CD8-positive, alpha-beta memory T cell (primary cell): Measurements from ENCODE around the gene TNF. TPM values are rescaled to one million over a fixed set of nuclear protein-coding genes. Genes with fewer than 3 reads are reported as not detected.

ENCODE experiments used
- CTCF ChIA-PET: fragments of 350-600 bp; sonication (Branson Sonifier 250); formaldehyde crosslinking; loops from one replicate; lab custom pipeline; 2021; ENCODE audit warnings: antibody characterized with exemption; lab: Charles Lee
- POLR2A ChIA-PET: fragments of 350-600 bp; sonication (Branson Sonifier 250); formaldehyde crosslinking; loops from one replicate; lab custom pipeline; 2021; ENCODE audit warnings: antibody characterized with exemption; lab: Charles Lee
- DNase-seq, 5 donors: peaks; one replicate each; pipeline versions ENCODE4 v3.0.0 to v3.0.0-alpha.2; 2020 to 2022; ENCODE audit warnings: mixed read lengths in 1 of 5
- H3K27ac ChIP-seq: one replicate; pipeline ENCODE4 v1.7.0; 2013; ENCODE audit warnings: low read depth, mild to moderate bottlenecking, low read length, moderate library complexity
- H3K27me3 ChIP-seq: 2 replicates; pipeline ENCODE4 v1.7.0; 2013; ENCODE audit warnings: low read length, mild to moderate bottlenecking; ENCODE audit not compliant: insufficient read depth, poor library complexity, severe bottlenecking
- H3K36me3 ChIP-seq: 2 replicates; pipeline ENCODE4 v1.7.0; 2013; ENCODE audit warnings: mild to moderate bottlenecking, low read length, moderate library complexity; ENCODE audit not compliant: insufficient read depth
- H3K4me1 ChIP-seq: 2 replicates; pipeline ENCODE4 v1.7.0; 2013; ENCODE audit warnings: mild to moderate bottlenecking, low read length, moderate library complexity; ENCODE audit not compliant: insufficient read depth
- H3K4me3 ChIP-seq: 2 replicates; pipeline ENCODE4 v1.7.0; 2013; ENCODE audit warnings: mild to moderate bottlenecking, low read length
- H3K9me3 ChIP-seq: 2 replicates; pipeline ENCODE4 v1.7.0; 2013; ENCODE audit warnings: mild to moderate bottlenecking, low read length
- H3K27ac Mint-ChIP-seq, 8 donors: one replicate each; pipeline ENCODE4 v1.8.0; 2020 to 2021; ENCODE audit warnings: mixed read lengths in 8 of 8, mild to moderate bottlenecking in 6 of 8, inconsistent platforms in 3 of 8, moderate library complexity in 3 of 8
- H3K27me3 Mint-ChIP-seq, 2 donors: one replicate each; pipeline ENCODE4 v1.8.0; 2020 to 2021; ENCODE audit warnings: mixed read lengths in 2 of 2, mild to moderate bottlenecking in 1 of 2, moderate library complexity in 1 of 2
- H3K36me3 Mint-ChIP-seq, 3 donors: one replicate each; pipeline ENCODE4 v1.8.0; 2020 to 2021; ENCODE audit warnings: mixed read lengths in 3 of 3, inconsistent platforms in 1 of 3, mild to moderate bottlenecking in 1 of 3
- H3K4me1 Mint-ChIP-seq, 3 donors: one replicate each; pipeline ENCODE4 v1.8.0; 2020 to 2021; ENCODE audit warnings: mixed read lengths in 3 of 3, inconsistent platforms in 1 of 3, mild to moderate bottlenecking in 1 of 3
- H3K4me3 Mint-ChIP-seq, 7 donors: one replicate each; pipeline ENCODE4 v1.8.0; 2020 to 2021; ENCODE audit warnings: mixed read lengths in 7 of 7, mild to moderate bottlenecking in 6 of 7, moderate library complexity in 4 of 7, inconsistent platforms in 2 of 7
- H3K9me3 Mint-ChIP-seq, 5 donors: one replicate each; pipeline ENCODE4 v1.8.0; 2020 to 2022; ENCODE audit warnings: mixed read lengths in 5 of 5, mild to moderate bottlenecking in 3 of 5, moderate library complexity in 2 of 5, inconsistent platforms in 1 of 5
- polyA plus RNA-seq: library from polyadenylated mRNA; unstranded; fragments of 300-500 nt; fragmentation: Illumina TruSeq; gene quantifications from one replicate; pipeline ENCODE4 v1.2.3, GENCODE V29; 2021
- total RNA-seq, 2 experiments: library from RNA; stranded (reverse); gene quantifications; one replicate each; pipeline ENCODE4 v1.2.3, GENCODE V29; 2021

Gene TNF
- total and polyA plus RNA-seq, 3 experiments from 2014 or later: 7.9 to 215 (median 207) TPM

DNA sequence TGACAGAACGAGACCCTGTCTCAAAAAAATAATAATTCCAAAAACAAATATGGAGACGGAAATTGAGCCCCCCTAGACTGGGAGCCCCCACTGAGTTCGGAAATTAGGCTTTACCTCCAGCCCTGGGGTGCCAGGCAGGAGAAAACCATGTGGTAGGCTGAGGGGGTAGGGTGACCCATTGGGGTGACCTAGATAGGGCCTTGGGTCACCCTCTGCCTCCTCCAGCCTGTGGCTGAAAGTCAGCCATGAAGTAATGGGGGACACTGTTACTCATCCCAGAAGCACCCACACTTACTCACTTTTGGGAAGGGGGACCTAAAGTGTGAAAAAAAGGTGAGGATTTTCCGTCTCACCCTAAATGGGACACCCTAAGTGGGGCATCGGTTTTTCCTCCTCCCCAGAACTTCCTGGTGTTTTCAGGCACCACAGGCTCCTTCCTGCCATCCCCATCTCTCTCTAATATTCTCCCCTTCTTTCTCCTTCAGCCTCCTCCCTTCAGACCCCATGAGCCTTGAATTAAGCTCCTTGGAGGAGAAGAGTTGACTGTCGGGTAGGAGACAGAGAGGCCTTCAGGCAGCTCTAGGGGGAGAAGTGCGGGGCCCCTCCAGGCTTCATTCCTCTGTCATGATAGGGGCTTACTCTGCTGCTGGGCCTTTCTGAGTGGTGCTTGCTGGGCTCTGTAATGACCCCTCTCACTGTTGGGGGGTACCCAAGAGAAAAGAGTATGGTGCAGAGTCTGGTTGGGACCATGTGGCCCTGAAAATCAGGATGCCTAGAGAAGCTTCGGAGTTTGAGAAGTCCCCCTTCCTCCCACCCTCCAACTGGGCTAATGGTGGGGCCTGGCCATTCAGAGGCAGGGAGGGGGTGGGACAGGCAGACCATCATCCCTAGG, 4.4 kb downstream of the TNF start:
- peak overlapping the region; percentile 93 for H3K4me3 ChIP-seq
- peak overlapping the region; percentile 87 to 100 (median 96) for H3K27ac Mint-ChIP-seq
- H3K36me3 ChIP-seq: peaks cover 5% of the 10 kb centered on the region
- DNase-seq: peak in 1 of 5 donors; percentile 41
- H3K9me3 Mint-ChIP-seq: no peaks in the 10 kb centered on the region
- ChIA-PET POLR2A (interaction anchor here (0.6 to 7.6 kb wide), 9 partner anchors 9 to 251 kb away, joined by 3 to 91 read pairs (median 7); partner anchors contain the start of gene NCR3), CTCF (interaction anchor here (0.6 to 19.7 kb wide), 10 partner anchors 12 to 982 kb away, joined by 3 to 692 read pairs (median 5); partner anchors contain the start of genes ATP6V1G2, DDX39B, LST1 and LTA)
- H3K9me3 ChIP-seq: no peaks in the 10 kb centered on the region
- H3K4me3 Mint-ChIP-seq: peak overlapping the region; percentile 98 to 100 (median 100)
- H3K27ac ChIP-seq: peak overlapping the region; percentile 85
- no peaks in the 10 kb centered on the region for H3K27me3 Mint-ChIP-seq
- H3K27me3 ChIP-seq: no peaks in the 10 kb centered on the region
- peaks cover 74 to 88% (median 80%) of the 10 kb centered on the region in 3 donors for H3K4me1 Mint-ChIP-seq
- H3K36me3 Mint-ChIP-seq: peaks cover 14 to 60% (median 16%) of the 10 kb centered on the region in 3 donors
- H3K4me1 ChIP-seq: peaks cover 77% of the 10 kb centered on the region

- H3K27me3 Mint-ChIP-seq: peaks cover 0 to under 1% of the 10 kb centered on the region in 2 donors
- no peaks in the 10 kb centered on the region for H3K9me3 Mint-ChIP-seq
- peaks cover 70 to 88% (median 80%) of the 10 kb centered on the region in 3 donors for H3K4me1 Mint-ChIP-seq
- peaks cover 5% of the 10 kb centered on the region for H3K36me3 ChIP-seq
- CTCF ChIA-PET: interaction anchor here (0.6 to 19.7 kb wide), 13 partner anchors 12 to 983 kb away, joined by 3 to 692 read pairs (median 4); partner anchors contain the start of genes ATP6V1G2, DDX39B, LST1 and LTA
- DNase-seq: no peak
- peak overlapping the region; percentile 85 for H3K27ac ChIP-seq
- no peaks in the 10 kb centered on the region for H3K27me3 ChIP-seq
- peak overlapping the region; percentile 87 to 100 (median 96) for H3K27ac Mint-ChIP-seq
- peaks cover 14 to 59% (median 16%) of the 10 kb centered on the region in 3 donors for H3K36me3 Mint-ChIP-seq
- H3K4me1 ChIP-seq: peaks cover 77% of the 10 kb centered on the region
- peak overlapping the region; percentile 93 for H3K4me3 ChIP-seq
- POLR2A ChIA-PET: interaction anchor here (0.6 to 7.6 kb wide), 11 partner anchors 10 to 250 kb away, joined by 3 to 91 read pairs (median 9); partner anchors contain the start of genes DDX39B and NCR3
- no peaks in the 10 kb centered on the region for H3K9me3 ChIP-seq
- peak overlapping the region; percentile 98 to 100 (median 99) for H3K4me3 Mint-ChIP-seq
These were observed 5.0 kb downstream of the TNF start for GRCh38 chr6:31580438-31580740.

DNA sequence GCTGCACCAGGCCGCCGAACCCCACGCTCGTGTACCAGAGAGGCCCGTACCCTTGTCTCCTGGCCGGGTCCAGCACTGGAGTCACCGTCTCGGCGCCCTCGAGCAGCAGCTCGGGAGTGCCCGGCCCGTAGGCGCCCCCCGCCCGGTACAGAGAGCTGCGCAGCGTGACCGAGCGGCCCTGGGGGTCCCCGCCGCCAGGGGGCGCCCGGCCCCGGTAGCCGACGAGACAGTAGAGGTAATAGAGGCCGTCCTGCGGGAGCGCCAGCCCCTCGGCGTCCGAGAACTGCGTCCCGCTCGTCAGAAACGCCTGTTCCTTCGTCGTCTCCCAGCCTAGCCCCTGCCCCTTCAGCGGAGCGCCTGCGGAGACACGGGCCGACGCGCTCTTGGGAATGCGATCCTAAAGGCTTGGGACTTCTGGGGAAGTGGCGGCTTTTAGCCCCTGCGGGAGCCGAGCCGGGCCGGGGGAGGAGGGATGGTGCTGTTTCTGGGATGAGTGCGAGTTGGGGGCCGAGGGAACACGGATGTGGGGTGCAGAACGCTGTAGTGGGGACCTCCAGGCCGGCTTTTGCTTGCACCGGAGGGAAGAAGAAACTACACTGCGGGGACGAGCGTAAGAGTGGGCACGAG, 5.6 kb downstream of the TNF start:
- H3K27ac ChIP-seq: peak overlapping the region; percentile 85
- peaks cover 16 to 55% (median 18%) of the 10 kb centered on the region in 3 donors for H3K36me3 Mint-ChIP-seq
- H3K4me1 ChIP-seq: peaks cover 80% of the 10 kb centered on the region
- H3K9me3 Mint-ChIP-seq: no peaks in the 10 kb centered on the region
- peak; percentile 83 to 91 (median 87) for DNase-seq
- ChIA-PET CTCF (interaction anchor here (0.6 to 19.7 kb wide), 13 partner anchors 11 to 984 kb away, joined by 3 to 692 read pairs (median 4); partner anchors contain the start of genes ATP6V1G2, DDX39B, LST1 and LTA), POLR2A (interaction anchor here (0.7 to 7.6 kb wide), 12 partner anchors 10 to 86 kb away, joined by 3 to 91 read pairs (median 8); partner anchors contain the start of genes DDX39B and NCR3)
- H3K4me3 ChIP-seq: peak overlapping the region; percentile 93
- H3K36me3 ChIP-seq: peaks cover 5% of the 10 kb centered on the region
- peak overlapping the region; percentile 98 to 100 (median 99) for H3K4me3 Mint-ChIP-seq
- peak overlapping the region; percentile 87 to 100 (median 96) for H3K27ac Mint-ChIP-seq
- H3K4me1 Mint-ChIP-seq: peaks cover 70 to 88% (median 80%) of the 10 kb centered on the region in 3 donors
- peaks cover 0 to 1% of the 10 kb centered on the region in 2 donors for H3K27me3 Mint-ChIP-seq
- no peaks in the 10 kb centered on the region for H3K9me3 ChIP-seq
- H3K27me3 ChIP-seq: no peaks in the 10 kb centered on the region

- peaks cover 15 to 49% (median 18%) of the 10 kb centered on the region in 3 donors for H3K36me3 Mint-ChIP-seq
- CTCF ChIA-PET: interaction anchor here (1.2 to 22.0 kb wide), 7 partner anchors 0 to 248 kb away, joined by 3 to 692 read pairs (median 5); partner anchors contain the start of genes ATP6V1G2, DDX39B, LST1 and LTA
These were observed 6.3 kb downstream of the TNF start for GRCh38 chr6:31581434-31582229.

GRCh38 chr6:31582230-31582643, 6.9 kb downstream of the TNF start, which contains the start of gene LTB:
Gene LTB, minus strand, starts transcription at chr6:31582424. Its CDS starts 7 bp downstream, at chr6:31582417.
- Histone ChIP-seq H3K36me3 (peaks cover 3% of the 10 kb centered on the region), H3K9me3 (no peaks in the 10 kb centered on the region), H3K4me3 (peak within 1 kb of the TSS; percentile 93), H3K27me3 (no peaks in the 10 kb centered on the region), H3K27ac (peak within 1 kb of the TSS; percentile 85), H3K4me1 (peaks cover 80% of the 10 kb centered on the region)
- DNase-seq: peak; percentile 34 to 84 (median 60)
- ChIA-PET CTCF (interaction anchor here (1.2 to 22.0 kb wide), 5 partner anchors 1 to 85 kb away, joined by 3 to 692 read pairs (median 576); partner anchors contain the start of genes ATP6V1G2, DDX39B, LST1 and LTA), POLR2A (interaction anchor here (0.6 to 7.6 kb wide), 11 partner anchors 8 to 1389 kb away, joined by 3 to 91 read pairs (median 5); partner anchors contain the start of genes C6orf47, DDX39B and NCR3)
- H3K9me3 Mint-ChIP-seq: no peaks in the 10 kb centered on the region
- peak within 1 kb of the TSS; percentile 98 to 100 (median 99) for H3K4me3 Mint-ChIP-seq
- peaks cover 0 to 1% of the 10 kb centered on the region in 2 donors for H3K27me3 Mint-ChIP-seq
- peaks cover 70 to 88% (median 80%) of the 10 kb centered on the region in 3 donors for H3K4me1 Mint-ChIP-seq
- H3K27ac Mint-ChIP-seq: peak within 1 kb of the TSS; percentile 87 to 100 (median 96)
- H3K36me3 Mint-ChIP-seq: peaks cover 9 to 43% (median 18%) of the 10 kb centered on the region in 3 donors

More at GRCh38 chr6:31581434-31582229, 6.3 kb downstream of the TNF start:
- peaks cover 70 to 88% (median 80%) of the 10 kb centered on the region in 3 donors for H3K4me1 Mint-ChIP-seq
- Histone ChIP-seq H3K36me3 (peaks cover 5% of the 10 kb centered on the region), H3K27me3 (no peaks in the 10 kb centered on the region), H3K4me1 (peaks cover 80% of the 10 kb centered on the region), H3K4me3 (peak overlapping the region; percentile 93), H3K27ac (peak overlapping the region; percentile 85), H3K9me3 (no peaks in the 10 kb centered on the region)
- H3K27me3 Mint-ChIP-seq: peaks cover 0 to 1% of the 10 kb centered on the region in 2 donors
- H3K27ac Mint-ChIP-seq: peak overlapping the region; percentile 87 to 100 (median 96)
- POLR2A ChIA-PET: interaction anchor here (0.6 to 7.6 kb wide), 12 partner anchors 9 to 1390 kb away, joined by 3 to 91 read pairs (median 4); partner anchors contain the start of genes C6orf47, DDX39B and NCR3
- DNase-seq: peak in 1 of 5 donors; percentile 39
- H3K9me3 Mint-ChIP-seq: no peaks in the 10 kb centered on the region
- peak overlapping the region; percentile 98 to 100 (median 99) for H3K4me3 Mint-ChIP-seq

GRCh38 chr6:31585491-31585890, 10.1 kb downstream of the TNF start:
- no peaks in the 10 kb centered on the region for H3K27me3 ChIP-seq
- peak overlapping the region; percentile 40 for H3K4me3 ChIP-seq
- H3K27ac ChIP-seq: peak overlapping the region; percentile 29
- H3K4me1 ChIP-seq: peaks cover 74% of the 10 kb centered on the region
- Mint-ChIP-seq H3K27ac (peak overlapping the region; percentile 87 to 99 (median 96)), H3K4me3 (peak overlapping the region; percentile 62 to 90 (median 83)), H3K27me3 (peaks cover 0 to 1% of the 10 kb centered on the region in 2 donors), H3K36me3 (peaks cover 12 to 27% (median 14%) of the 10 kb centered on the region in 3 donors), H3K9me3 (no peaks in the 10 kb centered on the region), H3K4me1 (peaks cover 65 to 88% (median 76%) of the 10 kb centered on the region in 3 donors)
- H3K36me3 ChIP-seq: no peaks in the 10 kb centered on the region
- peak in 3 of 5 donors; percentile 46 to 65 (median 53) for DNase-seq
- ChIA-PET POLR2A (interaction anchor here (0.8 to 7.4 kb wide), 4 partner anchors 9 to 34 kb away, joined by 3 to 91 read pairs (median 5); no protein-coding TSS in a partner anchor), CTCF (interaction anchor here (1.5 to 22.0 kb wide), 5 partner anchors 4 to 312 kb away, joined by 3 to 692 read pairs (median 576); partner anchors contain the start of genes ATP6V1G2, DDX39B, EHMT2 and LST1)
- H3K9me3 ChIP-seq: no peaks in the 10 kb centered on the region
